Measurements from ENCODE around the gene EPM2AIP1.

- no peak for TF ChIP-seq ZBTB33 (IDR thresholded peaks at IDR 0.05)
- TF ChIP-seq CTCF (IDR thresholded peaks at IDR 0.05; ENCODE audit: low read depth, low read length, missing input control), result no peak
Measured at GRCh38 chr3:37029111-37029510, 36.2 kb upstream of the EPM2AIP1 start.
